HG03342 (cell line): ENCODE measurements around the gene MYEOV.

Source experiments
- ATAC-seq: cut with Tn5 transposase; IDR thresholded peaks from one replicate; pipeline ENCODE4 v1.9.1; 2021; ENCODE audit warnings: mild to moderate bottlenecking, moderate library complexity; ENCODE audit not compliant: unreplicated experiment

MYEOV gene

DNA sequence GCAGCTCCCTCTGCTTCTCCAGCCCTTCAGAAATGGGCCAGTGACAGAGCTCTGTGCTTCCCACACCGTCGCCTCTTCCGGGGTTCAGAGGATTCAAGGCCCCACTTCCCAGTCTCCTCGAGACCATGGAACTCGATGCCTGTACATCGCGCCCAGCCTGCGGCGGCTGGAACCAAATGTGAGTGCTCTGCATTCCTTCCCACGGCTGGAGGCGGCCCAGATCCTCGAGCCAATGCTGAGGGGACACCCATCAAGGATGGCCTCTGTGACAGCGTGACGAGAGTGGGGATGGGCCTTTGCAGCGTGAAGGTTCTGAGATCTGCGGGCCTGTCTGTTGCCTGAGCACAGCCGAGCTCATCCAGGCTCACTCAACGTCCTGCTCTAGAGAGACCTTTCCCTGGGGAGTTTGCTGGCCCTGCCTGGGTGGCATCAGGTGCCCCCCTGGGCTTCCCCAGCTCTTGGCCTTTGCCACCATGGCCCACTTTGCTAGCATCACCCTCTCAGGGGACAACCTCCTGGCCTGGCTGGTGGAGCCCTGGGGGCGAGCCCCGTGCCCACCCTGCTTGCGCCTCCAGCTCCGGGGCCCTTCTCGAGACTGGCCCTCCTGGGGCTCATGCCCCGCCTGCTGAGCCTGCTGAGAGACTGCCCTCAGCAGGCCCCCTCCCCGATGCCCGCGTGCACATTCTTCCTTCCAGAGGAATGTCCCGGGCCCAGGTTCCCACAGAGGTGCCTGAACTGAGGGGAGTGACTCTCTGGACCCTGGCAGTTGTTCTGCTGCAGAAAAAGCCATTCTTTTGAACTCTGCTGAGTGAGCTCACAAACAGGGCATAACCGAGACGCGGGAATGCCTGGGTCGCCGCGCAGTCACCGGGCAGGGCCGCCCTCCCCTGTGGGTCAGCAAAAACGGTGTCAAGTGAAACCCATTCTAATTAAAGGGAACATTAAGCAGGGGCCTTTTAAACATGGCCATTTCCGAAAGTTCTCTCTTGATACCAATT is 7.3 kb upstream of the MYEOV start:
- no peak for ATAC-seq

DNA sequence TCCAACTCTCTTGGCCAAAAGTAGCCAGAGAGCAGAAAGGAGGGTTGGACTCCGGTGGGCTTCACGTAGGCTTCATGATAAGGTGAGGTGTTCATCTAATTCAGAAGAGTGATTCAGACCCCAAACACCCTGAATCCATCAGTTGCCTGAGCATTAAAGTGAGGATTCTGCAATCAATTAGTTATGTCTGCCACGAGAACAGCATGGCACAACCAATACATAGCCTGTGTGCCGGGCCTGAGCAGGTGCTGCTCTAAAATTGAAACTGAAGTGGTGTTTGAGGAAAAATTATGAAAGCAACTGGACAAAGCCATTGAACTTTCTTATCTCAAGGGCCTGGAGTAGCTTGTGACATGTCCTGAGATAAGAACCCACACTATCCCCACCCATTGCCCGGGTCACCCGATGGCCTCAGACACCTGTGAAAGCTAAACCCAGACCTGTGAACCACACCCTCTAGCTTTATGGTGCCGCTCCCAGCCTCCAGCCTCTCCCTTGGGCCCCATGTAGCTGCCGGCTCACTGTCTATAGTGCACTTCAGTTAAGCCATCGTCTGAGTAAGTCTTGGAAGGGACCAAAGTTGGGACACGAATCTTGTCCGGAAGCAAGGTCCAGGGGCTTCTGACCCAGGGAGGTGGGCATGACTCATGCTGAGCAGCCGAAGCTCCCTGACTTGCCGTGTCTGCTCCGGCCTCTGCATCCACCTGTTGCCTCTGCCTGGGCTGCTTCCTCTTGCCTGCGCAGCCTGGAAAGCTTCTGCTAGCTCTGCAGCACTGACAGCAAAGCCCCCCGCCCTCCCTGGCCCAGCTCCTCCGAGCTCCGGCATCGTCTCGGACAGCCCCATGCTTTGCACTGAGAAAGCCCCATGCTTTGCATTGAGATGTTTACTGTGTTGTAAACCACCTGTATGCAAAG is 5.7 kb upstream of the MYEOV start:
- ATAC-seq = no peak

DNA sequence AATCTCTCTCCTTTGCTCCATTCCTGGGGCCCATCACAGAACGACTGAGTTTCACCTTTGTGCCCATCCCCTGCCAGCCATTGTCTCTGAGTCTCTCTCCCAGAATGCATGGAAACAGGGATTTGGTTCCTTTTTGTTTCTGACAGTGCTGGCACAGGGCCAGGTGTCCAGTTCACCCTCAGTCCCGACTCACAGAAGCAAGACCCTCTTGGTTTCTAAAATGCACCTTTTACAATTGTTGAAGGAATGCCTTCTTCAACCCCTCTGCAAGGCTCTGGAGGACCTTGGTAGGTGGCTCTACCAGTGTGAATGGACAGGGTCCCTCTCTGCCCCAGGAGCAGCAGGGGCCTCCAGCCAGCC is 5.1 kb upstream of the MYEOV start:
- no peak for ATAC-seq

DNA sequence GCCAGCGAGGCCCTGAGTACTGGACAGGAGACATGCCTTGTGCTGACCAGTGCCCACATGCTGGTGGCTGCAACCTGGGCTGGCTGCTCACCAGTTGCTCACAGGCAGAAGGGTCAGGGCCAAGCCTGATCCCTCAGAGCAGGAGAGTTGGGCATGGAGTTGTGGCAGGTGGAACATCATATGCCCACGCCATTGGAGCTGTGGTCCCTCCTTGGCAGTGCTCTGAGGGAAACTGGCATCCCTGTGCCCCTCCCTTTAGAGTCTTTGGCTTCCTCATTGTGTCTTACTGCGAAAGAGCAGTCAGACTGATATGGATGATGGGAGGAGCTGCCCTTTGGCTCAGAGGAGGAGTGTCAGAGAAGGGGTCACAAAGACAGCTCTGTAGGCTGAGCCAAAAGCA is 3.1 kb upstream of the MYEOV start:
- no peak for ATAC-seq

DNA sequence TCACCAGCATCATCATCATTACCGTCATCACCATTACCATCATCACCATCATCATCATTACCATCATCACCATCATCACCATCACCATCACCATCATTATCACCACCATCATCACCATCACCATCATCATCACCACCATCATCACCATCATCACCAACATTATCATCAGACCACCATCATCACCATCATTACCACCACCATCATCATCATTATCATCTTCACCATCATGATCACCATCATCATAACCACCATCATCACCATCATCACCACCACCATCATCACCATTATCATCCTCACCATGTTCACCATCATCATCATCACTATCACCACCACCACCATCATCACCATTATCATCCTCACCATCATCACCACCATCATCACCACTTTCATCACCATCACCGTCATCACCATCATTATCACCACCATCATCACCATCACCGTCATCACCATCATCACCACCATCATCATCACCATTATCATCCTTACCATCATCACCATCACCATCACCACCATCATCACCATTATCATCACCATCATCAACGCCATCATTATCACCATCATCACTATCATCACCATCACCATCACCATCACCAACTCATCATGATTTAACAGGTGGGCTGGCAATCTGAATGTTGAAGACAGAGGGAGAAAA is 2.4 kb upstream of the MYEOV start:
- no peak for ATAC-seq

DNA sequence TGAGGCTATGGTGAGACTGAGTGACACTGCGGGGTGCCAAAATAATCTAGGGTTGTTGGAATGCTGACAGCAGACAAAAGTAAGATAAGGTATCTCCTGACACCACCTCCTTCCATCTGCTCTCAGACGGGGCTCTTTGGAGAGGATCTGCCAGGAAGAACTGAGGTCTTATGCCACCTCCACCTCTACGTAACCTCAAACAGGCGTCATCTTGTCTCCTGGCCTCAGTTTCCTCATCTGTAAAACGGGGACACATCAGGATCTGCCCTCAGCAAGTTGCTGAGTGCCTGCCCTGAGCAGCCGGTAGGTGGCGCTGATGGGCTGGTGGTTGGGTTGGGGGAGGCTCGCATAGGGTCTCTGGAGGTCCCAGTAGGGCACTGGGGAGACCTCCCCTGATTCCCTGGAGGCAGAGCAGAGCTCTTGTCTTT is 1.7 kb upstream of the MYEOV start:
- no peak for ATAC-seq

DNA sequence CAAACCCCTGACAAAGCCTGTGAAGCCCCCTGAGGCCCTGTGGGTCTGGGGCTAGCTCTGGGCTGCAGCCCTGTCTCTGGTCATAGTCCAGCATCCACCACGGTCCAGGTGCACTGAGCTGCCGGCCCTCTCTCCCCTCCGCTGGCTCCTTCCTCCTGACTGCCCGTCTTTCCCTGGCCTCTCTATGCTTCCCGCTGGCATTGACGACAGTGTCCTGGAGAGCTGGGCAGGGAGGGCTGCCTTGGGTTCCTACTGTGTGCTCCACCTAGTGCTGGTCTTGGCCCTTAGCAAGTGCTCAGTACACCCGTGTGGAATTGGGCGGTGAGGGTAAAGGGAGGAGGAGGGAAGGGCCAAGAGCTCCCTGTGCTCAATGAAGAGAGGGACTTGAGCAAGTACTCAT is 868 bp upstream of the MYEOV start:
- no peak for ATAC-seq

DNA sequence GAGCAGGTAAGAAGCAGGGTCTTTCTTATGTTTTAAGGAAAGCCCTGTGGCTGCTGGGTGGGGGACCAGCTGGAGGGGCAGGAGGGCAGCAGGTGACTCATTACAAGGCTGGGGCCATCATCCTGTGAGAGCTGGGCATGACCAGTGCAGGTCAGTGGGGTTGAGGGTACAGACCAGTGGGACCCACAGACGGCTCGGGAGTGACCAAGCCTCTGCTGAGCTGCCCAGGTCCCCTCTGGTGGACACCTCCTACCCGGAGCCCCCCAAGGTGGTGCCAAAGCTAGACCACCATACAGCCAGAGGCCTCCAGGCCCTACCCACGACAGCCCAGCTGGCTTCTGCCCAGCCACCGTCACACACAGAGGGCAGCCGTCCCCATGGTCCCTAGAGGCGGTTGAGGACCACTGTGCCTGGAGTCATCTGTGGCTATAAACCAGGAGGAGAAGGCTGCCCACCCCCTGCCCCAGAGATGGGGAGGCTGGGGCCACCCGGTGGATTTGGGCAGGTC is 670 bp downstream of the MYEOV start:
- ATAC-seq = no peak

DNA sequence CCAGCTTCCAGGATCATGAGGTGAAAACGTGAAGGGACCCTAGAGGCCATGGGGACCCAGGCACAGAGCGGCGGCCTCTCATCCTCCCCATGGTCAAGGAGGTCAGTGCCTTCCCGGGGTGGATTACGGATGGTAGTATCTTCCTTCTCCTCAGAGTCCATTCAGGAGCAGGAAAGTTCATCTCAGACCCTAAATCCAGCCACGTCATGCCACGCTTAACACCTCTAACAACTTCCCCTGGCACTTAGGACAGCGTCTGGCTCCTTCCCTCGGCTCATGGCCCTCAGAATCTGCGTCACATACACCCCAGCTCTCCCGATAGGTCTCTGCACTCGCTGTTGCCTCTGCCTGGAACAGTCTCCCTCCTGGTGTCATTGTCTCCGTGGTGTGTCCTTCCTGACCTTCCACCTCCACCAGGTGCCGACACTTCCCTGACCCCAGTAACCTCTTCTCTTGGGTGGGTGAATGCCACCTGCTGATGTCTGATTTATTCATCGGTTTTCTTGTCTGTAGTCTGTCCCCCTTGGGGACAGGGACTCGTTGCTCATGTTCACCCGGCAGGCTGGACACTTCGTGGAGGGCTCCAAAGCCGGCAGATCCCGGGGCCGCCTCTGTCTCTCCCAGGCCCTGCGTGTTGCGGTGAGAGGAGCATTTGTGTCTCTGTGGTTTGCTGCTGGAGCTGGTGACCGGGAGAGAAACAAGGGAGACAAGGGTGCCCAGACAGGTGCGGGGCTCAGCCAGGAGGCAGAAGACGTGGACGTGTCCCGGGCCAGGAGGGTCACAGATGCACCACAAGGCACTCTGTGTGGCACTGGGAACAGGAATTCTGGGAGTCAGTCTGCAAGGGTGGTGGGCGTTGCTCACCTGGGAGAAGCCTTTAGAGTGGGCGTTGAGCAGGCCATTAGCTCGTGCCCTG is 1.4 kb downstream of the MYEOV start:
- ATAC-seq = no peak

DNA sequence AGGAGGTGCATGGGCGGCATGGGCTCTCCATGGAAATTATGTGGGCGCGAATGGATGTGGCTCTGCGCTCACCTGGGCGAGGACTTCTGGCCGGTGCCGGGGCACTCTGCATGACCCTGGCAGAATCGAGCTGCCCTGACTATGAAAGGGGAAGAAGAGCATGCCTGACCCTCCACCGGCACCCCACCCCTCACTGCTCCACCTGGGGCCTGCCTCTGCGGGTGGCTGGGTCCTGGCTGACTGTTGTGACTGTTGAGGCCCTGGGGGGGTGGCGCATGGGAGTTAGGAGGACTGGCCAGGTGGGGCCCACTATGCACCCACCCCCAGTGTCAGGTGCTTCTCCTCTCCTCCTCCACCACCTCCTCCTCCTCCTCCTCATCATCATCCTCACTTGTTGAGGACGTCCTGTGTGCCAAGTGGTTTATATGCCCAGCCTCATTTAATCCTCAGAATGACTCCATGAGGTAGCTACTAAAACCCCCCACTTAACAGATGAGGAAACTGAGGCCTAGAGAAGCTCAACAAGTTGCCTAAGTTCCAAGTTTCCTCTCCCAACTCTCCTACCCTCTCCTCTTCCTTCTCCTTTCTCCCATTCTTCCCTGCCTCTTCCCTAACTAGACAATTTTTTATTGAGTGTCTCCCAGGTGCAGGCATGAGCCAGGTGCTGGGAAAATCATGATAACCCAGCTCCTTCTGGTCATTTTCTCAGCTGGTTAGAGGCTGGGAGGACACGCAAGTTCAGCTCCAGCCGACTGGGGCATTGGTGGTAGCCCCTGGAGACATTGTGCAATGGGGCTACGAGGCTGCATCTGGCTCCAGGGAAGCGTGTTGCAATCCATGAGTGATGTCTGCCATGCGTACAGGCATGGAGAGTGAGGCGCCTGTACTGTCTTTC is 2.3 kb downstream of the MYEOV start:
- ATAC-seq = no peak

DNA sequence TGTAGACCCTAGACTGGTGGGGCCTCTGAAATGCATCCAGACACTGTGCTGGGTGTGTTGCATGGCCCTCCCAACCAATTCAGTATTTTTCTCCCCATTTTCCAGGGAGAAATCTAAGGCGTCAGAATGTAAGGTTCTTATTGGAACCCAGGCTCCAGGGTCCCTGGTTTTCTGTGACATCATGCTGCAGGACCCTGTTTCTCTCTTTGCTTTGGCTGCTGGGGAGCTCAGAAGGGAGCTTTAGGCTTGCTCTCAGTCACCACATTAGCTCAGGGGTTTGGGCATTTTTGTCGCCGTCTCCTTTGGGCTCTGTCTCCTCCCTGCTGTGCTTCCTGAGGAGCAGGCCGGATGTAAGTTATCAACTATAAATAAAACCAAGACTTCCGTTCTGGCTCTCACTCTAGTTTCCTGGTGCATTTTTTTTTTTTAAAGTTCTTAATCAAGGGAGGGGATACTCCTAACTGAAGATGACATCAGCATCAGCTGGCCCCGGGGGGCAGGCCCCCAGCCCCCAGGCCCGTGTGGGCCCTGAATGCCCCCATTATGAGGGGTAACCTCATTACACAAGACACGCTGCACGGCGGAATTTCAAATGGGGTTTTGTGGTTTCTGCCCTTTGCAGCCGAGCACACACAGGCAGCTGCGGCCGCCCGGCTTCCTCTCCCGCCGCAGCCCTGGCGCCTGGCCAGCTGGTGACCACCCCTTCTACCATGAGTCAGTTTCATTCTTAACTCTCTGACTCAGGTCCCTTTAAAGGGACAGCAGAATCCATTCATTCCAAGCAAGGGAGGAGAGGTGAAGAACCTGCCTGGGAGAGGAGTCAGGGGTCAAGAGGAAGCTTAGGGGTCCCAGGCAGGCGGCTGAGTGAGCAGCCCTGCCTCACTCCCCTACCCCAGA is 3.2 kb downstream of the MYEOV start:
- ATAC-seq = peak; percentile 50

DNA sequence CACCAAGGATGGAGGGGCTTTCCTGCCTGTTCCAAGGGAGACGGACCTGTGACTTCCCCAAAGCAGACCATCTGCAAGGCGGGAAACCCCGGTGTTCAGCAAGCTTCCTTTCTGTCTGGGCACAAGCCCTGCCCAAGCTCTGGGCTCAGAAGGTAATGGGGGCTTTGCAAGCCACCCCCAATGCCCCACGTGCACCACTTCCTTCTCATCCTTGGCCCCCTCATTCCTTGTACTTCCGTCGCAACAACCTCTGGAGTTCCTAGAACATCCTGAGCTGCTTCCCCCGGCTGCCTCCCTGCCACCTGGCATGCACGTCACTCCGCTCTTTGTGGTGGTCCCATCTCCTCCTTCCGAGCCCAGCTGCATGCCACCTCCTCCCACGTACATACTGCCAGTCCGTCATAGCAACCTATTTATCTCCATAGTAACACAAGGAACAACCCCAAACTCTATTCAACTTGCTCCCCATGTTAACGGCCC is 3.9 kb downstream of the MYEOV start:
- ATAC-seq = peak; percentile 18

DNA sequence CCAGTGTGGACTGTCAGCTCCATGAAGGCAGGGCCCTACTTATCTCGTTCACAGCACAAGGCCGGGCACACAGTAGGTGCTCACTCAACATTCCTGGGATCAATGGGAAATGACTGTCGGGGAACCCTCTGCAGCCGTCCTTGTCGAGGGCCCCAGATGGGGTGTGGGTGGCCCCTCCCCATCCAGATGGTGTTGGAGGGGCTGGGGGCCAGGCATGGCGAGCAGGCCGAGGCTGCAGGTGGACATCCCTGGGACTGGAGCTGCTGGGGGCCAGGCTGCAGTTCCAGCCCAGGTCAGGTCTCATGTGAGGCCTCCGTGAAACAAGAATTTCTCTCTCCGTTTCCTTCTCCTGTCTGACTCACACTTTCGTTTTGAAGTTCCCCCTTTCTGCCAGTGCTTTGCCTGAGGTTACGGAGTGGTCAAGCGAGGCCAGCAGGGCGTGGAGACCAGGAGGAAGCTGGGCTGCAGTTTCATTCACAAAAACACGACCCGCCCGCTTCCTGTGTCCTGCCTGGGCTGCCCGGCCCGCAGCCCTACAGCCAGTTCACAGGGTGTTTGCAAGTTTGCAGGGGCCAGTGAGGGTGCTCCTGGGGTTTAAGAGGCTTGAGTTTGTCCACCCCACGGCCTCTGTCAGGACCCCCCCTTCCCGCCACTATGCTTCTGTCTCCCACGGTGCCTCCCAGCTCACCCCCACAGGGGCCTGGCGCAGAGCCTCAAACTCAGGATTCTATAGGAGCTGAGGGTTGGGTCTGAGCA is 4.5 kb downstream of the MYEOV start:
- peak; percentile 37 for ATAC-seq

DNA sequence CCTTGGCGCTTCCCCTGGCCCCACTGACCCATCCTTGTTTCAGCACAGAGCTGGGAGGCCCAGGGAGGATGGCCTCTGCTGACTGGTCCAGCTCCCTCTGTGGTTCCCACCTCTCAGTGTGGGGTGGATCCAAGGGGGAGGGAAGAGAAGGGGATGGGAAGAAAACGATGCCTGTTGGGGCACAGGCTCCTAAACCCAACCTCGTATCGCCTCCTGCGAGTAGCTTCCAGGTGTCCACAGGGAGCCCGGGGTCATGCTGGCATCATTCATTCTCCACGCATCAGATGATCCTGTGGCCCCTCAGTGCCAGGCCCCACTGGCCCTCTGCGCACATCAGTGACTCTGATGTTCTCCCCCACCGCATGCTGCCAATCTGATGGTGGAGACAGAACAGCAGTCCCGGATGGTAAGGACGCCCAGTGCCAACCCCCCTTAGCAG is 5.1 kb downstream of the MYEOV start:
- no peak for ATAC-seq

DNA sequence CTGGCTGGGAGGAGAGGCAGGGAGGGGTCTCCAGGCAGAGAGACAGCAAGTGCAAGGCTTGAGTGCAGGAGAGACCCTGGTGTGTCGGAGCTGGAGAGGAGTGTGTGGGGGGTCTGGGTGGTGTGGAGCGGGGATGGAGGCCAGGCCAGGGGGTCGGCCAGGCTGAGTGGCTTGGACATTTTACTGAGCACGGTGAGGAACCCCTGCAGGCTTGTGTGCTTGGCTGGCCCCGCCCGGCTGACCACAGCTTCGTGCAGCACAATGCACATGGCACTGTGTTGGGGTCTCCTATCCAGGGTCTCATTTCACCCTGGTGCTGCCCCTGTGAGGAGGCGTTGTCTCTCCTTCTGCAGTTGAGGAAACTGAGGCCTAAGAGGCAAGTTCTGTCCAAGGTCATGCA is 5.6 kb downstream of the MYEOV start:
- no peak for ATAC-seq

DNA sequence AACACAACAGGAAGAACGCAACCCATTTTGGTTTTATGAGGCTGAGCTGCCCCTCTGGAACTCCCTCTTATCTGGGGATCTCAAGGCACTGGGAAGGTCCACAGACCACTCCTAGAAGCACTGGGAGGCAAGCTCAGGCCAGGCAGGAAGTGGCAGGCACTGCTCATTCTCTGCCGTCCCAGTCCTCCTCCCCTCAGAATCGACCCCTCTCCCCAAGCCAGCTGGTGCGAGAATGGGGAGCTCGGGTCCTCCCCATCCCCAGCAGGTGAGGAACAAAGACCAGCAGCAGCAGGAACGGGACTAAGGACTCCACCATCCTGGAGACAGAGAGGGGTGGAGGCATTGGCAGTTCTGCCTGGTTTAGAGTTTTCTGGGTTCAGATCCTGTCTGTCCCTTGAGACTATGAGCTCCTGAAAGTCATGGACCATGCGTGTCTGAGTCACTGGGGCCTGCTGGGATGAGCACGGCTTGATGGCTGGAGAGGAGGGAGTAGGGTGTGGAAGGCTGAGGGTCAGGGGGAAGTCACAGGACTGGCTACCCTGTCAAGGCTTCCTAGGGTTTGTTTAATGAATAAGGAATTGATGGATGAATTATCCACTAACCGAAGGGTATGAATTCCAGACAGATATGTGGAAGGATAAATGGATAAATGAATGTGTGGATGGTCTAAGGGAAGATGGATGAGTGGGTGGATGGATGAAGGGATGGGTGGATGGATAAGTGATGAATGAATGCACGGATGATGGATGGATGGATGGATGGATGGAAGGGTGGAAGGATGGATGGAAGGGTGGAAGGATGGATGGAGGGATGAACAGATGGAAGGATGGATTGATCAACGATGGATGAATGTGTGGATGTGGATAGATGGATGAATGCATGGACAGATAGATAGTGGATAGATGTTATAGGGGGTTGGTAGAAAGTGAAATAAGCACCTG is 6.4 kb downstream of the MYEOV start:
- no peak for ATAC-seq
